ENCODE measurements around the gene UGT1A7.
"Not testable (repeated sequence)": the region's sequence is repeated elsewhere in the genome, so short reads cannot be mapped to it uniquely, and the experiment has no call there.

The UGT1A7 gene

DNA sequence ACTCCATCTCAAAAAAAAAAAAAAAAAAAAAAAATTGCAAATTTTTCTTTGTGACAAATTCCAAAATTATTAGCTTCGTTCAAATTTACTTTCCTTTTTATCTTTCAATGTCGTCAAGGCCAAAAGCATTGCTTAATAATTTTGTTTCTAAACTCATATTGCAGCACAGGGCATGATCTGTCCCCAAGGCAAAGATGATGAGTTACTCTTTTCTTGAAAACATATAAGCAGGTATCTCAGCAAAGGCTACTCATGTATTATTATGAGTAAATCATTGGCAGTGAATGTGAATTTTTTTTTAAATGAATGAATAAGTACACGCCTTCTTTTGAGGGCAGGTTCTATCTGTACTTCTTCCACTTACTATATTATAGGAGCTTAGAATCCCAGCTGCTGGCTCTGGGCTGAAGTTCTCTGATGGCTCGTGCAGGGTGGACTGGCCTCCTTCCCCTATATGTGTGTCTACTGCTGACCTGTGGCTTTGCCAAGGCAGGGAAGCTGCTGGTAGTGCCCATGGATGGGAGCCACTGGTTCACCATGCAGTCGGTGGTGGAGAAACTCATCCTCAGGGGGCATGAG lies at the start of gene UGT1A7:
Gene UGT1A7 (plus strand): TSS at position 381 of the 579 bp plus-strand sequence. CDS start 37 bp downstream, at position 418.
- no peak for DNase-seq (ENCODE audit: low spot score)

DNA sequence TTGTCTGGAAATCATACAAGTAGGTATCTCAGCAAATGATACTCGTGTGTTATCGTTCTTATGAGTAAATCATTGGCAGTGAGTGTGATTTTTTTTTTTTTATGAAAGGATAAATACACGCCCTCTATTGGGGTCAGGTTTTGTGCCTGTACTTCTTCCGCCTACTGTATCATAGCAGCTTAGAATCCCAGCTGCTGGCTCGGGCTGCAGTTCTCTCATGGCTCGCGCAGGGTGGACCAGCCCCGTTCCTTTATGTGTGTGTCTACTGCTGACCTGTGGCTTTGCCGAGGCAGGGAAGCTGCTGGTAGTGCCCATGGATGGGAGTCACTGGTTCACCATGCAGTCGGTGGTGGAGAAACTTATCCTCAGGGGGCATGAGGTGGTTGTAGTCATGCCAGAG lies 45.4 kb upstream of the UGT1A7 start, which contains the start of gene UGT1A10:
Gene UGT1A10 (plus strand): TSS at position 143 of the 400 bp plus-strand sequence. CDS start 75 bp downstream, at position 218.
- not testable (repeated sequence) for DNase-seq (ENCODE audit: low spot score)

- DNase-seq (ENCODE audit: low spot score), result no peak
Measured at GRCh38 chr2:233638836-233639235, 42.9 kb upstream of the UGT1A7 start.

- no peak for DNase-seq (ENCODE audit: low spot score)
Measured at GRCh38 chr2:233639860-233640259, 41.8 kb upstream of the UGT1A7 start.

DNA sequence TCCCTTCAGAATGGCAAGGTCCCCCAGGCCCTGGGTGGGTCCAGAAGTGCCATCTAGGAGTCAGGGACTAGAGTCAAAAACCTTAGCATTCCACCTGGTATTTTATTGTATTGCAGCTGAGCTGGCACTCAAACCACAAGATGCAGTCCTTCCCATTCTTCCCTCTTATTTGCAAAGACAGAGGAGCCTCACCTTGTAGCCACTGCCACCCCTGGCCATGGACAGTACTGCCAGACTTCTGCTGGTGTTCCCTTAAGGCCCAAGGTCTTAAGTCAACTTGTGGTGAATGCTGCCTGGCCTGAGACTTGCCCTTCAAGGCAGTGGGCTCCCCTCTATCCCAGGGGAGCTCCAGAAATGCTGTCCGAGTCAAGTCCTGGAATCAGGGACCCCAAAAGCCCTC lies 38.6 kb upstream of the UGT1A7 start:
- peak; percentile 1 for DNase-seq (ENCODE audit: low spot score)

DNA sequence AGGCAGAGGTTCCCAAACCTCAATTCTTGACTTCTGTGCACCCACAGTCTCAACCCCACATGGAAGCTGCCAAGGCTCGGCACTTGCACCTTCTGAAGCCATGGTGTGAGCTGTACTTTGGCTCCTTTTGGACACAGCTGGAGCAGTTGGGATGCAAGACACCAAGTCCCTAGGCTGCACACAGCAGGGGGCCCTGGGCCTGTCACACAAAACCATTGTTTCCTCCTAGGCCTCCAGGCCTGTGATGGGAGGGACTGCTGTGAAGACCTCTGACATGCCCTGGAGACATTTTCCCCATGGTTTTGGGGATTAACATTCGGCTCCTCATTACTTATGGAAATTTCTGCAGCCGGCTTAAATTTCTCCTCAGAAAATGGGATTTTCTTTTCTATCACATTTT lies 35.7 kb upstream of the UGT1A7 start:
- not testable (repeated sequence) for DNase-seq (ENCODE audit: low spot score)

- DNase-seq (ENCODE audit: low spot score), result no peak
Measured at GRCh38 chr2:233650981-233651380, 30.7 kb upstream of the UGT1A7 start.

DNA sequence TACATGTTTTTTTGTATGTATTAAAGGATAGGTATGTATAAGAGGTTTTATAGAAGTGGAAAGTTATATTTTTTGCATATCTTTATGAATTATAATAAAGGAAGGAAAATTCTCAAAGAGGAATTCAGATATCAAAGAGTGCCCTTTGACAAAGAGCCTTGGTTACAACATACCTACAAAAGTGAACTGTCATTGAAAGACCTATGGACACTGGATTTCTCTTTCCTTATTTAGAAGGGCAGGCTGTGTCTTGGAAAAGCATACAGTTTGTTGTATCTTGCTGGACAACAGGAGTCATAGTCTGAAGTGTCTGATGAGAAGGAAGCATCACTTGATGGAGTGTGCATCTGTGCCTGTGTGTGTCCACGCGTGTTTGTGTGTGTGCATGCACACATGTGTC lies 30.3 kb upstream of the UGT1A7 start:
- no peak for DNase-seq (ENCODE audit: low spot score)

- no peak for DNase-seq (ENCODE audit: low spot score)
Measured at GRCh38 chr2:233654501-233654900, 27.2 kb upstream of the UGT1A7 start.

- DNase-seq (ENCODE audit: low spot score), result no peak
Measured at GRCh38 chr2:233655043-233655442, 26.7 kb upstream of the UGT1A7 start.

GRCh38 chr2:233655943-233656342 lies 25.8 kb upstream of the UGT1A7 start:
- not testable (repeated sequence) for DNase-seq (ENCODE audit: low spot score)

GRCh38 chr2:233656443-233656842 lies 25.3 kb upstream of the UGT1A7 start:
- no peak for DNase-seq (ENCODE audit: low spot score)

GRCh38 chr2:233658610-233659009 lies 23.1 kb upstream of the UGT1A7 start:
- no peak for DNase-seq (ENCODE audit: low spot score)

GRCh38 chr2:233663911-233664310 lies 17.8 kb upstream of the UGT1A7 start:
- DNase-seq (ENCODE audit: low spot score), result no peak

DNA sequence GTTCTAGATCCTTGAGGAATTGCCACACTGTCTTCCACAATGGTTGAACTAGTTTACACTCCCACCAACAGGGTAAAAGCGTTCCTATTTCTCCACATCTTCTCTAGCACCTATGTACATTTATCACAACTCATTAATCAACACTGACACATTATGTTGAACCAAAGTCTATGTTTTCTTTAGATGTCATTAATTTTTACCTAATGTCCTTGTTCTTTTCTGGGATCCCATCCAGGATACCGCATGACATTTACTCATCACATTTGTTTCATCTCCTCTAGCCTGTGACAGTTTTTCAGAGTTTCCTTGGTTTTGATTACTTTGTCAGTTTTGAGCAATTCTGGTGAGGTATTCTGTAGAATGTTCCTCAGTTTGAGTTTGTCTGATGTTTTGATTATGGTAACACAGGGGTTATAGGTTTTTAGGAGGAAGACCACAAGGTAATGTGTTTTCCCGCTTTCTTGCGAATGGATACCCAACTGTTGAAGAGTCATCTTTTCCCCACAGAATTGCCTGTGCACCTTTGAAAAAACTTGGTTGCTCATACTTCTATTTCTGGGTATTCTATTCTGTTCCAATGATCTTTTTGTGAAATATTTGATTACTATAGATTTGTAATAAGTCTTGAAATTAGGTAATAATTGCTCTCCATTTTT lies 13.0 kb upstream of the UGT1A7 start:
- DNase-seq (ENCODE audit: low spot score), result no peak

DNA sequence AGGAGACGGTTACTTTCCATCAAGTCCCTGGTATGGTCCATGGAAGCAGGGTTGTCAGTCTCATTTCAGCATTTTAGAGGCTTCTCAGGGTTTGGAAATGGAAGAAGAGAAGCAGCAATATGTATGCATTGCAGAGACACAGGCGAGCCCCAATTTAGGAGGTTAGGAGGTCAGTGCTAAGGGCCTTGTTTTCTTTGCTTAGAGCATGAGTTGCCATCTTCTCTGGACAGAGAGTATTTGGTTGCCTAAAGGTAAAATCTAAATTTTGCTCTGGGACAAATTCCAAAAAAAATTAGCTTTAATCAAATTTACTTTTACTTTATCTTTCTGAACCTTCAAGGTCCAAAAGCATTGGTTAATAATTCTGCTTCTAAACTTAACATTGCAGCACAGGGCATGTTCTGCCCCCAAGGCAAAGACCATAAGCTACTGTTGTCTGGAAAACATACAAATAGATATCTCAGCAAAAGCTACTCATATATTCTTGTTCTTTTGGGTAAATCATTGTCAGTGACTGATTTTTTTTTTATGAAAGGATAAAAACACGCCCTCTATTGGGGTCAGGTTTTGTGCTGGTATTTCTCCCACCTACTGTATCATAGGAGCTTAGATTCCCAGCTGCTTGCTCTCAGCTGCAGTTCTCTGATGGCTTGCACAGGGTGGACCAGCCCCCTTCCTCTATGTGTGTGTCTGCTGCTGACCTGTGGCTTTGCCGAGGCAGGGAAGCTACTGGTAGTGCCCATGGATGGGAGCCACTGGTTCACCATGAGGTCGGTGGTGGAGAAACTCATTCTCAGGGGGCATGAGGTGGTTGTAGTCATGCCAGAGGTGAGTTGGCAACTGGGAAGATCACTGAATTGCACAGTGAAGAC lies 10.2 kb upstream of the UGT1A7 start, which contains the start of gene UGT1A9:
Gene UGT1A9 (plus strand): TSS at position 609 of the 872 bp plus-strand sequence. CDS start 37 bp downstream, at position 646.
- DNase-seq (ENCODE audit: low spot score), result no peak

DNA sequence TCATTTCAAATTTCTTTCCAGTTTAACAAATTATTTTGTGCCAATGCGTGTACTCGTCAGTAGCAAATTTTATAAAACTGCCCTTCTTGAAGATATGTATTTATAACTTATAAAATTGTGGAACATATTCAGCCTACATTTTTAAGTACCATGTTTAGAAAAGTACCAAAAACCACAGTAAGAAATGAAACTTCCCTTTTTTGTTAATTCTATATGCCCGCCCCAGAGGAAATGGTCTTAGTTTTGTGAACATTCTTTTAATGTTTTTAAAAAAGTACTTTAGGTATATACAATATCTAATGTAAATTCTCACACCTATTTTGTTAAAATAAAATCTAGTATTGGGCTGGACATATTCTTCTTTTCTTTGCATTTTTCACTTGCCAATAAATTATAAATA lies 8.8 kb upstream of the UGT1A7 start:
- DNase-seq (ENCODE audit: low spot score), result no peak

DNA sequence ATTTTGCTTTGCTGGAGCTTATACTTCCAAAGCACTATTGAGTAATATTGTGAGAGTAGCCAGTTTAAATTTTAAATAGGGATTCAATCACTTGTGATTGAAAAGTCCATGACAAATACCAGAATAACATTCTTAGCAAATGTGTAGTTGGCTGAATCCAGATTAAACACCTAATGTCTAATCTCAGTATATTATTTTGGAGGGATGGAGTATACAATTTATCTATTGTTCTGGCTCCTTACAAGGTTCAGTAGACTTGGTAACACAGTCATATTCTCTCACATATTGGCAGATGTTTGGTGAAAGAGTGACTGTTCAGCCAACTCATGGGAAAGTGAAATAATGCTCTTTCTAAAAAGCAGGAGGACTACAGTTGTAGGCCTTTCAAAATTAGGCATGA lies 7.8 kb upstream of the UGT1A7 start:
- no peak for DNase-seq (ENCODE audit: low spot score)

- no peak for DNase-seq (ENCODE audit: low spot score)
Measured at GRCh38 chr2:233674314-233674713, 7.4 kb upstream of the UGT1A7 start.

- peak; percentile 3 for DNase-seq (ENCODE audit: low spot score)
Measured at GRCh38 chr2:233674995-233675394, 6.7 kb upstream of the UGT1A7 start.

GRCh38 chr2:233676046-233676445 lies 5.7 kb upstream of the UGT1A7 start:
- no peak for DNase-seq (ENCODE audit: low spot score)

- no peak for DNase-seq (ENCODE audit: low spot score)
Measured at GRCh38 chr2:233679196-233679595, 2.5 kb upstream of the UGT1A7 start.
